Head of caudate nucleus (tissue), 42 donors: Measurements from ENCODE around the gene CPA3.
A peak's percentile ranks its signal among the peaks of the same experiment; 100 is the strongest.

Experiments
- DNase-seq, 42 donors: peaks; one replicate each; pipeline versions ENCODE4 v3.0.0 to v3.0.0-alpha.2; 2020 to 2021; ENCODE audit warnings: mixed read lengths in 7 of 42
- intact Hi-C: fragments of 100-400 bp; cut with DNase I; formaldehyde crosslinking; loops from one replicate; pipeline ENCODE4 v1.15.0; 2022

The CPA3 gene

GRCh38 chr3:148903941-148904340 is 38.8 kb downstream of the CPA3 start:
- intact Hi-C loops, result no loop called here
- no peak for DNase-seq

- intact Hi-C loops, result no loop called here
- DNase-seq, result no peak
Observed at GRCh38 chr3:148906667-148907066, 41.6 kb downstream of the CPA3 start.

- intact Hi-C loops, result no loop called here
- DNase-seq, result peak in 3 of 42 donors; percentile 12 to 44 (median 21)
Observed at GRCh38 chr3:148911173-148911572, 46.1 kb downstream of the CPA3 start.

DNA sequence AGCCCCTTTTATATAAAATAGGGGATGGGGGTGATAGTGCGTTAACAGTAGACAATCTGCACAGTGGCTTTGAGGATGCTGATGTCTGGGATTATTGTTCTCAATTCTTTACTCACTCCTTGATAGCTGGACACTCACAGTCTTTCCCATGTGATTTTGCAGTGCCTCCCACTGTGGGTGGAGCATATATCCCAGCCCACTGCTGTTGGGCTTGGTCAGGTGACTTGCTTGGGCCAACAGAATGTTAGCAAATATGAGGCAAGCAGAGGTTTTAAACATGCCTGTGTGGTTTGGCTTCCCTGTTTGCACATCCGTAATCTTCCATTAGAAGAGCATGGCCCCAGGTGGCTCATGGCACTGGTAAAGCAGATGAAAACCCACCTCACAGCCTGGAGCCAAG is 46.5 kb downstream of the CPA3 start:
- no peak for DNase-seq
- intact Hi-C loops, result no loop called here

GRCh38 chr3:148914936-148915690 is 50.0 kb downstream of the CPA3 start:
- no peak for DNase-seq
- intact Hi-C loops, result no loop called here

DNA sequence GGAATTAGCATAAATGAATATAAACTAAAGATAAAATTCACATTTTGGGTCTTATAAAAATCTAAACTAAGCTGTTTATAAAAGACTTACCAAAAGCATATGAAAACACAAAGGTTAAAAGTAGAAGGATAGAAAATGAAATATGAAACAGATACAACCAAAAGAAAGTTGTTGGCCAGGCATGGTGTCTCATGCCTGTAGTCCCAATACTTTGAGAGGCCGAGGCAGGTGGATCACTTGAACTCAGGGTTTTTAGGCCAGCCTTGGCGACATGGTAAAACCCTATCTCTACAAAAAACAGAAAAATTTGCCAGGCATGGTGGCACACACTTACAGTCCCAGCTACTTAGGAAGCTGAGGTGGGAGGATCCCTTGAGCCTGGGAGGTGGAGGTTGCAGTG is 51.0 kb downstream of the CPA3 start:
- intact Hi-C loops, result no loop called here

GRCh38 chr3:148922467-148922866 is 57.4 kb downstream of the CPA3 start:
- DNase-seq, result no peak
- intact Hi-C loops, result no loop called here

More for the DNA sequence above, 51.0 kb downstream of the CPA3 start:
- DNase-seq, result no peak

DNA sequence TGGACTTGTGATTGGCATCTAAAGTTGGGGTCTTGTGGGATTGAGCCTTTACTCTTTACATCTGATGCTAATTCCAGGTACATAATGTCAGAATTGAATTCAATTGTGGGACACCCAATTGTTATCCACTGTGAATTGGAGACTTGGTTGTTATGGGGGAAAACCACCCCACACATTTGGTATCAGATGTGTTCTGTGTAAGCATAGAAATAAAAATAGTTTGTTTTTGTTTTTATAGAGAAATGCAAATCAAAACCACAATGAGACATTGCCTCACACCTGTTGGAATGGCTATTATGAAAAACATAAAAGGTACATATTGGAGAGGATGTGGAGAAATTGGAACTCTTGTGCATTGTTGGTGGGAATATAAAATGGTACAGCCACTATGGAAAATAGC is 58.5 kb downstream of the CPA3 start:
- intact Hi-C loops, result no loop called here
- DNase-seq, result no peak

- no peak for DNase-seq
Observed at GRCh38 chr3:148924562-148924961, 59.5 kb downstream of the CPA3 start.

GRCh38 chr3:148925845-148926244 is 60.7 kb downstream of the CPA3 start:
- intact Hi-C loops, result no loop called here
- no peak for DNase-seq

More at GRCh38 chr3:148924562-148924961, 59.5 kb downstream of the CPA3 start:
- intact Hi-C loops, result no loop called here

GRCh38 chr3:148930752-148931151 is 65.7 kb downstream of the CPA3 start:
- DNase-seq, result no peak
- intact Hi-C loops, result no loop called here

- intact Hi-C loops, result no loop called here
- no peak for DNase-seq
Observed at GRCh38 chr3:148931574-148931973, 66.5 kb downstream of the CPA3 start.

GRCh38 chr3:148932972-148933371 is 67.9 kb downstream of the CPA3 start:
- intact Hi-C loops, result no loop called here
- DNase-seq, result no peak

DNA sequence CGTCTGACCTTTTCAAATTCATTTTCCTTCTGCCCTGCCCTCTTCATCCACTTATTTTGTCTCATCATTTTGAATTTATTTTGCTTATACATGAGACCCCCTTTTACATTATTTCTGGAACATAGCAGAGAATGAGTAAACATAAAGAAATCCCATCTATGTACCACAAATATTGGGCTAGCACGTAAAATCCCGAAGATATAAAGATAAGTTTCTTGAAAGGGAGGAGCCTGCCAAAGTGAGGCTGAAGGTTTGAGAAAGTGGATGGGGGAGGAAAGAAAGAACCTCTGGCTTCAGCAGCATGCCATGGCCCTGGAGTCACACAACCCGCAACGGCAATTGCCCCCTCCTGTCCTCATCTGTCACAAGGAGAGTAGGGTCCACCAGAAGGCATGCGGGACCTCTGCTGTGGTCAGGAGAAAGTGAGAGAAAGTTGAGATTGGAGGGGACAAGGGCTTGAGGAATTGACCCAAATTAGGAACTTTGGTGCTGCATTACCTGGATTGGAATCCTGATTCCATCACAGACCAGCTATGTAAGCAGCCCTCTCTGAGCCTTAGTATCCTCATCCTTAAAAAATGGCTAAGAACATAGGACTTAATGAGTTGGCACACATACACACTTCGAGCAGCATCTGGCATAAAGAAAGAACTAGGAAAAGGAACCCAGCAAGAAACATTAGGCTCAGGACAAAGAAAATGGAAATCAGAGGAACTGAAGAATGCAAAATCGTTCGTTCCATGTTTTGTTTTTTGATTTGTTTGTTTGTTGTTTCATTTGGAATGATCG is 72.6 kb downstream of the CPA3 start:
- intact Hi-C loops, result no loop called here
- DNase-seq, result no peak

DNA sequence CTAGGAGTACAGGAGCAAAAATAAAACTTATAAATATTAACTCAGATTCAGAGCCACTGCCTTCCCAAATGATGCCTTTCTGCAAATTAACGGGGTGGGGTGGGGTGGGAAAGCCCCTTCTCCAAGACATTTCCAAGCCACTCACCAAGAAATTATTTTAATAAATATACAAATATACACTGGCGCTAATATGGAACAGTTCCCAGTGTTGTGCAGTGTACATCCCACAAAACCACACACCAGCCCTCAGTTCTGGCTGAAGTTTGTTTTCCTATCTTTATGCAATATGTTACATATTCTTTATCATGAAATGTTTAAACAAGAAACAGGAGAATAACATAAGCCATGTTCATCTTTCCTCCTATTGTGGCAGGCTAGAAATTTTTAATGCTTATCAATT is 73.2 kb downstream of the CPA3 start:
- intact Hi-C loops, result no loop called here
- no peak for DNase-seq

DNA sequence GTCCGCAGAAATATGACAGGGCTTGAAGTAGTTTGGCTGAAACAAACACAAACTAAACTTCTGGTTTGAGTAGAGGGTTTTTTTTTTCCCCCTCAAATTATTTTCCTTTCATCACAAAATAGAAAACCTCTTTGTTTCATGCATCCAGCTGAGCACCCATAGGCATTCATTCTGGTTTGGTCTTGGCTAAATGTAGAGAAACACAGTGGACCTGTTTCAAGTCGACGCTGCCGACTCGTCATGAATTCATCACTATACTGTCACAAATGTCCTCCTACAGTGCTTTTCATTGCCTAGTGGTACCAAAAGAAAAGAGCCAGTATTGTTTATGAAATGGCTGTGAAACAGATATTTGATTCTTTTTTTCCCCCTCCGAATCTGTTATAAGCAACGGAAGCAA is 73.8 kb downstream of the CPA3 start:
- intact Hi-C loops, result no loop called here

DNA sequence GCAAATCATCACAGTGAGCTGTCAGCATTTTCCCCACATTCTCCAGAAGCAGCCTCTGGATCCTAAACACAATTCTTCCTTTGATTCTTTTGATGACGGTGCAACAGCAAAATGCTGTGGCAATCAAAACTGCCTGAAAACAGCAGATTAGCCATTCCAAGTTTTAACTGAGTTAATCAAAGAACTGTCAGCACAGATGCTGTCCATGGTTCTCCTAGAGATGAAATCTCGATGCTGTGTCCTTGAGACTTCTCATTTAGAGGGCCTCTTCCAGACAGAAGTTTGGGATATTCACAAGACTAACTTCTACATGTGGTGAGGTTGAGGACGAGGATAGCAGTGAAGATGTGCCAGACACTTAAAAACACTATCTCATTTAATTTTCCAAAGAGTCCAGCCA is 75.9 kb downstream of the CPA3 start:
- DNase-seq, result no peak
- intact Hi-C loops, result loop anchor here (5.0 kb wide), 1 partner anchor 79 kb away; no protein-coding TSS in a partner anchor

More for the DNA sequence above, 73.8 kb downstream of the CPA3 start:
- DNase-seq, result peak in 18 of 42 donors; percentile 14 to 72 (median 40)

DNA sequence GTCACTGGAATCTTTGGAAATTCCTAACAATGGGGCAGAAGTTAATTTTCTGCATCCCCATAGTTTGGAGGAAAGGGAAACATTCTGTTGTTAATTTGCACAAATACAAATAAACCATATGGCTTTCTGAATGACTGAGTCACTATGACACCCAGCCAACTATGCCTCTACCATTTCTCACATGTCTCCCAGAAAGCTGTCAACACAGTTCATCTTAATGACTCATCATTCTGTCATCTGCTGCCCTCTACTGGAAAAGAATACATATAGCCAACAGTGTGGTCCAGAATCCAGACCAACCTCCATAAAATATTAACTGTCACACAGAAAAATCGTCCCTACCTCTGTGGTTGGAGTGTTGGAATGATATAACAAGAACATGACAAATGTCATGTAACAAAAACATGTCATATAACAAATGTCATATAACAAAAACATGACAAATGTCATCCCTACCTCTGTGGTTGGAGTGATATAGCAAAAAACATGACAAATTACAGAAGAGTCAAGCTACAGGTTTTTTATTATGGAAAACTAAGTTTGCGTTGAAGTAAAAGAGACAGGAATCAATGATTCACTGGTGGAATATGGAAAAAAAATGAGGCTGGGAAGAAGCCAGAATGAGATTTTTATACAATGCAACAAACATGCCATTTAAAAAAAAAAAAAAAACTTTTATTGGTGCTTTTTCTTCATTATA is 78.6 kb downstream of the CPA3 start:
- intact Hi-C loops, result loop anchor here (5.0 kb wide), 1 partner anchor 81 kb away; no protein-coding TSS in a partner anchor
- peak in 15 of 42 donors; percentile 25 to 79 (median 60) for DNase-seq

DNA sequence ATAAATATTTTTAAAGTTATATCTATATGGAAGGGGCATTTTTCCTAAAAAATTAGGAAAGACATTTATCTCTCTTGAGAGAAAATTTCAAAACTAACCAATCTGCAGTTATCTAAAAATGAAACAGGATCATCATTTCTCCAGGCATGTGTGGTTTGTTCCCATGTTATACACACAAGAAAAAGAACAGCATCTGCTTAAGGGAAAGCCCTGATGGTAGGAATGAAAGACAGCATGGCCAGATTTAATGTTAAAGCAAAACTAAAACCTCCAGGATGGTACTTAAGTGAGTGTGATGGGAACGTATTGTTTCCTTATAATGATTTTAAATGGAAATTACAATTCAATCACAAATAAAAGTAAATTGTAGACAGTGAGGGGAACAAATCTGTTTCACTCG is 80.0 kb downstream of the CPA3 start:
- intact Hi-C loops, result loop anchor here (5.0 kb wide), 1 partner anchor 218 kb away; no protein-coding TSS in a partner anchor
- no peak for DNase-seq
